SU-DHL-6 (cell line): Measurements from ENCODE around the gene SGPP1.

Experiments used
- CTCF ChIP-seq: fragments of 200-600 bp; sonication (generic); IDR thresholded peaks from one replicate; pipeline ENCODE4 v1.5.1; 2017; ENCODE audit warnings: antibody characterized with exemption, mild to moderate bottlenecking, low read length, moderate library complexity; ENCODE audit not compliant: insufficient read depth, poor library complexity, severe bottlenecking
- EZH2phosphoT487 ChIP-seq: fragments of 200-600 bp; sonication (generic), shearing (Covaris generic); conservative IDR thresholded peaks from 2 replicates; pipeline ENCODE4 v1.6.1; 2018; ENCODE audit warnings: mild to moderate bottlenecking, antibody characterized with exemption, low read length, moderate library complexity, mixed read lengths

- TF ChIP-seq EZH2phosphoT487 (no peak), CTCF (no peak)
Observed at GRCh38 chr14:63735720-63736119, 7.9 kb upstream of the SGPP1 start.
